ENCODE results near the gene SBF2. TPM values are rescaled to one million over a fixed set of nuclear protein-coding genes. Genes with fewer than 3 reads are reported as not detected.

The SBF2 gene
- total RNA-seq, 4 donors from 2014 or later: 20.6 to 48.6 (median 26.0) TPM

DNA sequence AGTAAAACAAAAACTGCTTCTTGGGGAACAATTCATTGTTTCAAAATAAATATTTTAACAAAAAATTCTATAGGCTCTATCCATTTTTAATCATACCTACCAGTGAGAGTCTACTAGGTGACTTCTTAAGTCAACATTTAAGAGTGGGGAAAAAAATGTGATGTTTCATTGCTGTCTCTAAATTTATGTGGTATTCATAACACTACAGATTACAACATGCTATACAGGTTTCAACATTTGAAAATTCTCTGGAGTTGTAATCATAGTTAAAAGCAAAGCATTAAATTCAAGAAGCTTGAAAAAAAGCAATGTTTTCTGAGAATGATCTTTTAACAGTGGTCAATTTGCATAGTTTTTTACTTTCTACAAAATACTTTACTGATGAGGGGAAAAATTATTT is 18.3 kb downstream of the SBF2 start:
- Histone ChIP-seq H3K36me3 (no peaks in the 10 kb centered on the region), H3K27ac (no peak overlapping the region), H3K4me1 (peaks cover 0 to 10% (median 7%) of the 10 kb centered on the region in 3 donors), H3K4me3 (no peak overlapping the region), H3K9me3 (no peaks in the 10 kb centered on the region), H3K27me3 (no peaks in the 10 kb centered on the region)
- DNase-seq: no peak
- intact Hi-C loops (cut with DNase I): no loop called here
- no peak for TF ChIP-seq POLR2A (IDR thresholded peaks at IDR 0.05)
- TF ChIP-seq, protein P1, sequence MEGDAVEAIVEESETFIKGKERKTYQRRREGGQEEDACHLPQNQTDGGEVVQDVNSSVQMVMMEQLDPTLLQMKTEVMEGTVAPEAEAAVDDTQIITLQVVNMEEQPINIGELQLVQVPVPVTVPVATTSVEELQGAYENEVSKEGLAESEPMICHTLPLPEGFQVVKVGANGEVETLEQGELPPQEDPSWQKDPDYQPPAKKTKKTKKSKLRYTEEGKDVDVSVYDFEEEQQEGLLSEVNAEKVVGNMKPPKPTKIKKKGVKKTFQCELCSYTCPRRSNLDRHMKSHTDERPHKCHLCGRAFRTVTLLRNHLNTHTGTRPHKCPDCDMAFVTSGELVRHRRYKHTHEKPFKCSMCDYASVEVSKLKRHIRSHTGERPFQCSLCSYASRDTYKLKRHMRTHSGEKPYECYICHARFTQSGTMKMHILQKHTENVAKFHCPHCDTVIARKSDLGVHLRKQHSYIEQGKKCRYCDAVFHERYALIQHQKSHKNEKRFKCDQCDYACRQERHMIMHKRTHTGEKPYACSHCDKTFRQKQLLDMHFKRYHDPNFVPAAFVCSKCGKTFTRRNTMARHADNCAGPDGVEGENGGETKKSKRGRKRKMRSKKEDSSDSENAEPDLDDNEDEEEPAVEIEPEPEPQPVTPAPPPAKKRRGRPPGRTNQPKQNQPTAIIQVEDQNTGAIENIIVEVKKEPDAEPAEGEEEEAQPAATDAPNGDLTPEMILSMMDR (IDR thresholded peaks at IDR 0.05): no peak

- DNase-seq: no peak
- 64 to 67% methylated on average over 1 of the region's 1 CpG for WGBS, 2 donors
- Histone ChIP-seq H3K9me3 (no peaks in the 10 kb centered on the region), H3K4me3 (no peak overlapping the region), H3K4me1 (peaks cover 0 to 10% (median 7%) of the 10 kb centered on the region in 3 donors), H3K36me3 (no peaks in the 10 kb centered on the region), H3K27ac (no peak overlapping the region), H3K27me3 (no peaks in the 10 kb centered on the region)
- TF ChIP-seq POLR2A (IDR thresholded peaks at IDR 0.05): no peak
- TF ChIP-seq, protein P1 (IDR thresholded peaks at IDR 0.05): no peak
- intact Hi-C loops (cut with DNase I): no loop called here
Measured at GRCh38 chr11:10274726-10275125, 19.3 kb downstream of the SBF2 start.

DNA sequence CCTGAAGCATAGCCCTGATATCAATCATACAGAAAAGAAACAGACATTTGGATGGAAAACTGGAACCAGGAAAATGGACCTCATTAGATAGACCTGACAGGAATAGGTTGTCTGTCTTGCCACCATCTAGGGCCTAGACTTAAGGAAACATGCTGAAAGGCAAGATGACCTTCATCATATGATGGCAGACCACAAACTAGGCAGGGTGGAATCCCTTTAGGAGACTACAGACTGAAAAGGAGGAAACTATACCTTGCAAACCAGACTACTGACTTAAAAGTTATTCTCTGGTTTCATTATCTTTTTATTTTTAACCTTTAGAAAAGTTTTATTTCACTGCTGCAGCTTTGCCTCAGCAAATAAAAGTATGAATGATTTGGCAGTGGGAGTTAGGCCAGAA is 20.3 kb downstream of the SBF2 start:
- intact Hi-C loops (cut with DNase I): no loop called here
- TF ChIP-seq, protein P1 (IDR thresholded peaks at IDR 0.05): no peak
- no peak for TF ChIP-seq POLR2A (IDR thresholded peaks at IDR 0.05)

GRCh38 chr11:10272132-10272531 is 21.9 kb downstream of the SBF2 start:
- Histone ChIP-seq H3K27ac (no peak overlapping the region), H3K36me3 (no peaks in the 10 kb centered on the region), H3K9me3 (no peaks in the 10 kb centered on the region), H3K27me3 (no peaks in the 10 kb centered on the region), H3K4me1 (peaks cover 0 to 10% (median 7%) of the 10 kb centered on the region in 3 donors), H3K4me3 (no peak overlapping the region)
- TF ChIP-seq POLR2A (IDR thresholded peaks at IDR 0.05): no peak
- TF ChIP-seq, protein P1 (IDR thresholded peaks at IDR 0.05): no peak
- intact Hi-C loops (cut with DNase I): no loop called here
- 65 to 70% methylated on average over 3 of the region's 11 CpGs for WGBS, 2 donors
- no peak for DNase-seq

More for the DNA sequence above, 20.3 kb downstream of the SBF2 start:
- Histone ChIP-seq H3K4me1 (peaks cover 0 to 10% (median 7%) of the 10 kb centered on the region in 3 donors), H3K4me3 (no peak overlapping the region), H3K9me3 (no peaks in the 10 kb centered on the region), H3K27ac (peak overlapping the region in 1 of 4 donors; percentile 11), H3K36me3 (no peaks in the 10 kb centered on the region), H3K27me3 (no peaks in the 10 kb centered on the region)
- DNase-seq: no peak

- H3K36me3 ChIP-seq: no peaks in the 10 kb centered on the region
- intact Hi-C loops (cut with DNase I): no loop called here
- no peak for TF ChIP-seq POLR2A (IDR thresholded peaks at IDR 0.05)
- TF ChIP-seq, protein P1 (IDR thresholded peaks at IDR 0.05): no peak
- H3K9me3 ChIP-seq: no peaks in the 10 kb centered on the region
- H3K4me3 ChIP-seq: no peak overlapping the region
- no peak overlapping the region for H3K27ac ChIP-seq
- H3K27me3 ChIP-seq: no peaks in the 10 kb centered on the region
- WGBS, 2 donors: 50 to 55% methylated on average over 5 of the region's 5 CpGs
- DNase-seq: no peak
- peaks cover 0 to 7% (median 5%) of the 10 kb centered on the region in 3 donors for H3K4me1 ChIP-seq
Measured at GRCh38 chr11:10268746-10269488, 25.1 kb downstream of the SBF2 start.

All from esophagus squamous epithelium (tissue), 5 donors.